Measurements from ENCODE around the gene MFSD12.
A peak's percentile ranks its signal among the peaks of the same experiment; 100 is the strongest.

MFSD12 gene

GRCh38 chr19:3511506-3512251, 45.7 kb downstream of the MFSD12 start:
- H2BK12ac ChIP-seq (ENCODE audit: low read length), result no peak overlapping the region
- peaks cover 23 to 82% of the 10 kb centered on the region in 2 donors for H3K36me3 ChIP-seq (replicated peaks in 1 of 2; ENCODE audit: control insufficient read depth in 2 of 2, insufficient read depth in 2 of 2, low read length in 2 of 2)
- no peak overlapping the region for H3K4me2 ChIP-seq (ENCODE audit: insufficient read depth, low read length, poor library complexity, severe bottlenecking)
- no peak overlapping the region for H3K23ac ChIP-seq (ENCODE audit: low read depth, low read length, poor library complexity)
- no peak overlapping the region for H2BK120ac ChIP-seq (ENCODE audit: low read depth, low read length)
- H3K27me3 ChIP-seq (ENCODE audit: control insufficient read depth in 3 of 3, insufficient read depth in 3 of 3, low read depth in 1 of 3, low read length in 3 of 3), result no peaks in the 10 kb centered on the region
- H3K9ac ChIP-seq (ENCODE audit: low read depth, low read length, poor library complexity), result no peak overlapping the region
- no peak overlapping the region for H3K18ac ChIP-seq (ENCODE audit: low read length)
- H3K27ac ChIP-seq (replicated peaks; ENCODE audit: low read length), result no peak overlapping the region
- peaks cover 69% of the 10 kb centered on the region for H3K79me1 ChIP-seq (ENCODE audit: low read depth, low read length)
- no peaks in the 10 kb centered on the region for H3K9me3 ChIP-seq (replicated peaks in 1 of 2; ENCODE audit: control insufficient read depth in 2 of 2, insufficient read depth in 1 of 2, low read depth in 1 of 2, low read length in 2 of 2)
- no peak for DNase-seq (ENCODE audit: low spot score)
- no peak overlapping the region for H2BK15ac ChIP-seq (ENCODE audit: low read length)
- no CpG with 5 or more reads among the region's 26 CpGs for WGBS, 2 donors (ENCODE audit: extremely low coverage in 2 of 2, insufficient read length in 2 of 2, insufficient replicate concordance in 1 of 2)
- no peak overlapping the region for H3K4ac ChIP-seq (ENCODE audit: low read length)
- no peak overlapping the region for H2AK5ac ChIP-seq (ENCODE audit: low read depth, low read length)
- H2BK5ac ChIP-seq (ENCODE audit: low read length), result peak overlapping the region; percentile 4
- no peak overlapping the region for H3K14ac ChIP-seq (ENCODE audit: low read length)
- peaks cover 4 to 7% of the 10 kb centered on the region in 2 donors for H3K4me1 ChIP-seq (ENCODE audit: control insufficient read depth in 2 of 2, insufficient read depth in 1 of 2, low read depth in 1 of 2, low read length in 2 of 2)
- H4K91ac ChIP-seq (ENCODE audit: low read depth, low read length, poor library complexity), result no peak overlapping the region
- H3K4me3 ChIP-seq (ENCODE audit: low read length in 2 of 2), result no peak overlapping the region
- H4K8ac ChIP-seq (ENCODE audit: low read depth, low read length), result no peak overlapping the region
- no peak overlapping the region for H2AFZ ChIP-seq (ENCODE audit: low read length)

GRCh38 chr19:3510727-3511126, 46.7 kb downstream of the MFSD12 start:
- H2AK5ac ChIP-seq (ENCODE audit: low read depth, low read length), result no peak overlapping the region
- H3K18ac ChIP-seq (ENCODE audit: low read length), result no peak overlapping the region
- no peak overlapping the region for H2BK15ac ChIP-seq (ENCODE audit: low read length)
- no peak overlapping the region for H2AFZ ChIP-seq (ENCODE audit: low read length)
- peak overlapping the region; percentile 56 for H3K14ac ChIP-seq (ENCODE audit: low read length)
- H3K36me3 ChIP-seq (replicated peaks in 1 of 2; ENCODE audit: control insufficient read depth in 2 of 2, insufficient read depth in 2 of 2, low read length in 2 of 2), result peaks cover 23 to 74% of the 10 kb centered on the region in 2 donors
- no peak overlapping the region for H3K4me2 ChIP-seq (ENCODE audit: insufficient read depth, low read length, poor library complexity, severe bottlenecking)
- H3K9ac ChIP-seq (ENCODE audit: low read depth, low read length, poor library complexity), result no peak overlapping the region
- H4K91ac ChIP-seq (ENCODE audit: low read depth, low read length, poor library complexity), result no peak overlapping the region
- no peak overlapping the region for H3K4me3 ChIP-seq (ENCODE audit: low read length in 2 of 2)
- no peak overlapping the region for H3K4ac ChIP-seq (ENCODE audit: low read length)
- no peaks in the 10 kb centered on the region for H3K27me3 ChIP-seq (ENCODE audit: control insufficient read depth in 3 of 3, insufficient read depth in 3 of 3, low read depth in 1 of 3, low read length in 3 of 3)
- H3K9me3 ChIP-seq (replicated peaks in 1 of 2; ENCODE audit: control insufficient read depth in 2 of 2, insufficient read depth in 1 of 2, low read depth in 1 of 2, low read length in 2 of 2), result no peaks in the 10 kb centered on the region
- no peak overlapping the region for H3K23ac ChIP-seq (ENCODE audit: low read depth, low read length, poor library complexity)
- no peak overlapping the region for H3K27ac ChIP-seq (replicated peaks; ENCODE audit: low read length)
- no peak overlapping the region for H2BK12ac ChIP-seq (ENCODE audit: low read length)
- no CpG with 5 or more reads among the region's 22 CpGs for WGBS, 2 donors (ENCODE audit: extremely low coverage in 2 of 2, insufficient read length in 2 of 2, insufficient replicate concordance in 1 of 2)
- peaks cover 64% of the 10 kb centered on the region for H3K79me1 ChIP-seq (ENCODE audit: low read depth, low read length)
- no peak overlapping the region for H2BK5ac ChIP-seq (ENCODE audit: low read length)
- H2BK120ac ChIP-seq (ENCODE audit: low read depth, low read length), result no peak overlapping the region
- no peak for DNase-seq (ENCODE audit: low spot score)
- no peak overlapping the region for H4K8ac ChIP-seq (ENCODE audit: low read depth, low read length)
- H3K4me1 ChIP-seq (ENCODE audit: control insufficient read depth in 2 of 2, insufficient read depth in 1 of 2, low read depth in 1 of 2, low read length in 2 of 2), result peaks cover 5 to 7% of the 10 kb centered on the region in 2 donors

- no peak overlapping the region for H2BK120ac ChIP-seq (ENCODE audit: low read depth, low read length)
- no peak overlapping the region for H2BK15ac ChIP-seq (ENCODE audit: low read length)
- no peak for DNase-seq (ENCODE audit: low spot score)
- H3K27me3 ChIP-seq (ENCODE audit: control insufficient read depth in 3 of 3, insufficient read depth in 3 of 3, low read depth in 1 of 3, low read length in 3 of 3), result no peaks in the 10 kb centered on the region
- H3K4ac ChIP-seq (ENCODE audit: low read length), result no peak overlapping the region
- H3K36me3 ChIP-seq (replicated peaks in 1 of 2; ENCODE audit: control insufficient read depth in 2 of 2, insufficient read depth in 2 of 2, low read length in 2 of 2), result peaks cover 23 to 67% of the 10 kb centered on the region in 2 donors
- no peak overlapping the region for H3K4me3 ChIP-seq (ENCODE audit: low read length in 2 of 2)
- no peak overlapping the region for H3K4me2 ChIP-seq (ENCODE audit: insufficient read depth, low read length, poor library complexity, severe bottlenecking)
- H3K18ac ChIP-seq (ENCODE audit: low read length), result no peak overlapping the region
- H2AK5ac ChIP-seq (ENCODE audit: low read depth, low read length), result no peak overlapping the region
- H4K91ac ChIP-seq (ENCODE audit: low read depth, low read length, poor library complexity), result no peak overlapping the region
- peaks cover 58% of the 10 kb centered on the region for H3K79me1 ChIP-seq (ENCODE audit: low read depth, low read length)
- H3K14ac ChIP-seq (ENCODE audit: low read length), result no peak overlapping the region
- no peak overlapping the region for H2BK12ac ChIP-seq (ENCODE audit: low read length)
- H2BK5ac ChIP-seq (ENCODE audit: low read length), result no peak overlapping the region
- peaks cover 9 to 13% of the 10 kb centered on the region in 2 donors for H3K4me1 ChIP-seq (ENCODE audit: control insufficient read depth in 2 of 2, insufficient read depth in 1 of 2, low read depth in 1 of 2, low read length in 2 of 2)
- H3K23ac ChIP-seq (ENCODE audit: low read depth, low read length, poor library complexity), result peak overlapping the region; percentile 89
- H2AFZ ChIP-seq (ENCODE audit: low read length), result no peak overlapping the region
- no peaks in the 10 kb centered on the region for H3K9me3 ChIP-seq (replicated peaks in 1 of 2; ENCODE audit: control insufficient read depth in 2 of 2, insufficient read depth in 1 of 2, low read depth in 1 of 2, low read length in 2 of 2)
- no peak overlapping the region for H4K8ac ChIP-seq (ENCODE audit: low read depth, low read length)
- no CpG with 5 or more reads among the region's 15 CpGs for WGBS, 2 donors (ENCODE audit: extremely low coverage in 2 of 2, insufficient read length in 2 of 2, insufficient replicate concordance in 1 of 2)
- H3K9ac ChIP-seq (ENCODE audit: low read depth, low read length, poor library complexity), result no peak overlapping the region
- no peak overlapping the region for H3K27ac ChIP-seq (replicated peaks; ENCODE audit: low read length)
Measured at GRCh38 chr19:3509566-3509989, 47.8 kb downstream of the MFSD12 start.

- H3K27ac ChIP-seq (replicated peaks; ENCODE audit: low read length), result no peak overlapping the region
- DNase-seq (ENCODE audit: low spot score), result no peak
- no peak overlapping the region for H2BK120ac ChIP-seq (ENCODE audit: low read depth, low read length)
- H2AFZ ChIP-seq (ENCODE audit: low read length), result no peak overlapping the region
- H3K4ac ChIP-seq (ENCODE audit: low read length), result no peak overlapping the region
- no peak overlapping the region for H4K8ac ChIP-seq (ENCODE audit: low read depth, low read length)
- peaks cover 54% of the 10 kb centered on the region for H3K79me1 ChIP-seq (ENCODE audit: low read depth, low read length)
- peak overlapping the region; percentile 53 for H2BK5ac ChIP-seq (ENCODE audit: low read length)
- H3K18ac ChIP-seq (ENCODE audit: low read length), result peak overlapping the region; percentile 28
- no peak overlapping the region for H2BK12ac ChIP-seq (ENCODE audit: low read length)
- peaks cover 9 to 13% of the 10 kb centered on the region in 2 donors for H3K4me1 ChIP-seq (ENCODE audit: control insufficient read depth in 2 of 2, insufficient read depth in 1 of 2, low read depth in 1 of 2, low read length in 2 of 2)
- H3K14ac ChIP-seq (ENCODE audit: low read length), result no peak overlapping the region
- no peak overlapping the region for H4K91ac ChIP-seq (ENCODE audit: low read depth, low read length, poor library complexity)
- H3K4me3 ChIP-seq (ENCODE audit: low read length in 2 of 2), result no peak overlapping the region
- peak overlapping the region; percentile 49 for H2BK15ac ChIP-seq (ENCODE audit: low read length)
- H3K23ac ChIP-seq (ENCODE audit: low read depth, low read length, poor library complexity), result peak overlapping the region; percentile 89
- H2AK5ac ChIP-seq (ENCODE audit: low read depth, low read length), result no peak overlapping the region
- H3K4me2 ChIP-seq (ENCODE audit: insufficient read depth, low read length, poor library complexity, severe bottlenecking), result peak overlapping the region; percentile 11
- no peaks in the 10 kb centered on the region for H3K9me3 ChIP-seq (replicated peaks in 1 of 2; ENCODE audit: control insufficient read depth in 2 of 2, insufficient read depth in 1 of 2, low read depth in 1 of 2, low read length in 2 of 2)
- no peaks in the 10 kb centered on the region for H3K27me3 ChIP-seq (ENCODE audit: control insufficient read depth in 3 of 3, insufficient read depth in 3 of 3, low read depth in 1 of 3, low read length in 3 of 3)
- no CpG with 5 or more reads among the region's 23 CpGs for WGBS, 2 donors (ENCODE audit: extremely low coverage in 2 of 2, insufficient read length in 2 of 2, insufficient replicate concordance in 1 of 2)
- H3K36me3 ChIP-seq (replicated peaks in 1 of 2; ENCODE audit: control insufficient read depth in 2 of 2, insufficient read depth in 2 of 2, low read length in 2 of 2), result peaks cover 21 to 61% of the 10 kb centered on the region in 2 donors
- peak overlapping the region; percentile 44 for H3K9ac ChIP-seq (ENCODE audit: low read depth, low read length, poor library complexity)
Measured at GRCh38 chr19:3508771-3509535, 48.4 kb downstream of the MFSD12 start.

Measured in neuronal stem cell (in vitro differentiated cells).